ENCODE data around the gene RBM42.

Gene RBM42

DNA sequence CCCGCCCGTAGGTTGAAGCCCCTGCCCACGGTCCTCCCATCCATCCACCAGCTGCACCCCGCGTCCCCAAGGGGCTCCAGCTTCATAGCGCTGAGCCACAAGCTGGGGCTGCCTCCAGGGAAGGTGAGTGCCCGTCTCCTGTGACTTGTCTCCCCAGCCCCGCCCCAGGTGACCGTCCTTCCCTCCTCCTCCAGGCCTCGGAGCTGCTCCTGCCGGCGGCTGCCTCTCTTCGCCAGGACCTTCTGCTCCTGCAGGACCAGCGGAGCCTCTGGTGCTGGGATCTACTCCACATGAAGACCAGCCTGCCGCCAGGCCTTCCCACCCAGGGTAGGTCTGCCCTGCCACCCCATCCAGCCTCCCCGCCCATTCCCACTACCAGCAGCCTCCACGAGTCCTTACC is 8.8 kb upstream of the RBM42 start:
- DNase-seq (ENCODE audit: low read depth in 2 of 2) = no peak

DNA sequence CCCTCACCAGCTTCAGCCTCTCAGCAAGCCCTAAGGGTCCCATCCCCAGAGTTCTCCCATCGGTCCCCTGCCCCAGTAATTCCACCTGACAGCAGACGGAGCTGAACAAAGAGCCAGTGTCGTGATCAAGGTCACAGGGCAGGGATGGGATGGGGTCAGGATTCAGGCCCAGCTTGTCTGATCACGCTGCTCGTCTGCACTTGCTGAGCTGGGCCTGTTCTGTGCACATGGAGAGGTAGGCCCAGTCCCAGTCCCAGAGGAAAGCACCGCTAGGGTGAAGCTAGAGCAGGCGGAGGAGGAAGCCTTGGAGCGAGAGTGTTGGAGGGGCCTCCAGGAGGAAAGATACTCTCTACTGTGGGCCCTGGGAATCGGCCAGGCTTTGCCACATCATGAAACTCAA is 7.1 kb upstream of the RBM42 start:
- DNase-seq (ENCODE audit: low read depth in 2 of 2) = no peak

DNA sequence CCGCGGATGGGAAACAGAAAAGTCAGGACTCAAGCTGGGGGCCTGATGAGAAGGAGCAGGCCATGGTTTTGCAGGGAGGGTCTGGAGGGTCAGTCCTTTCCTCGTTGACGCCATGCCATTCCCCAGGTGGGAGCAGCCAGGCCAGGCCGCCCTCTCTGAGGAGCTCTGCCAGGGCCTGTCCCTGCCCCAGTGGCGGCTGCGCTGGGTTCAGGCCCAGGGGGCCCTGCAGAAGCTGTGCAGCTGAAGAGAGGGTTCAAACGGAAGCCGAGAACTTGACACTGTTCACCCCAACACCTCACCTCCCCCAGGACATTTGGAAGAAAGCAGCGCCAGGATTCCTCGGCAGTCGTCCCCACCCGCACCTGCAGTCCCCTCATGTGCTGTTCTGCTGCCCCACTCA is 6.1 kb upstream of the RBM42 start:
- DNase-seq (ENCODE audit: low read depth in 2 of 2) = no peak

DNA sequence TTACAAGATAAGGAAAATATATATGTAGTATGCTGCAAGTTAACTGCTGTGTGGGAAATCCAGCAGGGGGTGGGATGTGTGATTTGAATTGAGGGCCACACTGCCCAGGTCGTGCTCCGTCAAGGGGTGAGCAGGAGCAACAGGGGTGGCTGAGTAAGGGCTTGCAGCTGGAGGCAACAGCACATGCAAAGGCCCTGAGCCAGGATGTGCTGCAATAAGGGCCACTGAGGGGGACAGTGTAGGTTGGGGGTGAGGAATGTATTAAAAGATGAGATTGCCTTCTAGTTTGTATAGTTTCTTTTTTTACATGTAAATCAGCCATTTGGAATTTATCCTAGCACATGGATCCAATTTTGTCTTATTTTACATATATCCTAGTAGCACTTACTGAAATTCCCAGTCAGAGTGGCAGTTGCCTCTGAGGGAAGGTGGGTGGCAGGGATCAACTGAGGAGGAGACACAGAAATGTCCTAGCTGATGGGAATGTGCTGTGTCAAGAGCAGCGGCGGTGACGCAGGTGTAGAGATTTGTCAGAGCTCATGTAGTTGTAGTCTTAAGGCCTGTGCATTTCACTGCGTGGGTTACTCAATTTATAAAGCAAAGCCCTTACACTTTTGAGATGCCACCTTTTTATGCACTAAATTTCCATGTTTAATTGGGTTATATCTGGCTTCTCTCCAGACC is 5.4 kb upstream of the RBM42 start:
- DNase-seq (ENCODE audit: low read depth in 2 of 2) = no peak

- no peak for DNase-seq (ENCODE audit: low read depth in 2 of 2)
These were observed 622 bp upstream of the RBM42 start for GRCh38 chr19:35628264-35628564.

- DNase-seq (ENCODE audit: low read depth in 2 of 2) = no peak
These were observed 447 bp downstream of the RBM42 start for GRCh38 chr19:35629332-35629633.

GRCh38 chr19:35633727-35634440 is 5.0 kb downstream of the RBM42 start:
- no peak for DNase-seq (ENCODE audit: low read depth in 2 of 2)

DNA sequence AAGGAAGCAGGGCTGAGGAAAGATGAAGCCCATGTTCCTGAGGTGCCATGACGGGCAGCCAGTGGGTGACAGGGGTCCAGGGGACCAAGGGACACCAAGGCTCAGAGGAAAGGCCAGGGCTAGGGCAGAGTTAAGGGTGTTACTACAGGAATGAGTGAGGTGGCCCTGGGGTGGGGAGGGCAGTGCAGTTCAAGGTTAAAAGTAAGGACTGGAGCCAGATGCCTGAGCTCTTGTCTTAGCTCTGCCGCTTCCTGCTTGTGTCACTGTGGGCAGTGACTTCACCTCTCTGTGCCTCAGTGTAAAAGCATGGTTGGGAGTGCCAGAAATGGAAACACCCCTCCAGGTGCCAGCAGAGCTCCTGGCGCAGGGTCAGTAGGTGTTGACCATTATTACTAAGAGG is 7.8 kb downstream of the RBM42 start:
- no peak for DNase-seq (ENCODE audit: low read depth in 2 of 2)

DNA sequence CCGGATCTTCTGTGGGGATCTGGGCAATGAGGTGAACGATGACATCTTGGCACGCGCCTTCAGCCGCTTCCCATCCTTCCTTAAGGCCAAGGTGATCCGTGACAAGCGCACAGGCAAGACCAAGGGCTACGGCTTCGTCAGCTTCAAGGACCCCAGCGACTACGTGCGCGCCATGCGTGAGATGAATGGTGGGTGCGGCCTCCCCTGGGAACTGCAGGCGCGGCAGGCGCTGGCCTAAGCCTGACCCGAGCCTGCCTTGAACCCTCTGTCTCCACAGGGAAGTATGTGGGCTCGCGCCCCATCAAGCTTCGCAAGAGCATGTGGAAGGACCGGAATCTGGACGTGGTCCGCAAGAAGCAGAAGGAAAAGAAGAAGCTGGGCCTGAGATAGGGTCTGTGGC is 8.3 kb downstream of the RBM42 start:
- DNase-seq (ENCODE audit: low read depth in 2 of 2) = no peak

- DNase-seq (ENCODE audit: low read depth in 2 of 2) = no peak
These were observed 10.4 kb downstream of the RBM42 start for GRCh38 chr19:35639321-35639639.

DNA sequence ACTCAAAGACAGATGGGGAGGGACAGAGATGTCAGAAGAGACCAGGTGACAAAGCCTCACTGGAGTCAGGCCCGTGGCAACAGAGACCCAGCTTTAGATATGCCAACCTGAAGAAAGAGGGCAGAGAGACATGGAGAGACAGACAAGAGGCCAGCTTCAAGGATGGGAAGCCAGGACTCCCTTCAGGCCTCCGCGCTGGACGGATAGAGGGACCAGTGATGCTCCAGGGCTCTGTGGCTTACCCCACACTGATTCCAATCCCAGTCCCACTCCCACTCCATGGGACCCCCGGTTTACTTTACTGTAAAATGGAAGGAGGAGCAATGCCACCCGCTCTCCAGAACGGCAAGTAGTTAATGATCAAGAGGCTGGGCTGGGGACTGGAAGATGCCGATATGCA is 11.0 kb downstream of the RBM42 start:
- no peak for DNase-seq (ENCODE audit: low read depth in 2 of 2)

DNA sequence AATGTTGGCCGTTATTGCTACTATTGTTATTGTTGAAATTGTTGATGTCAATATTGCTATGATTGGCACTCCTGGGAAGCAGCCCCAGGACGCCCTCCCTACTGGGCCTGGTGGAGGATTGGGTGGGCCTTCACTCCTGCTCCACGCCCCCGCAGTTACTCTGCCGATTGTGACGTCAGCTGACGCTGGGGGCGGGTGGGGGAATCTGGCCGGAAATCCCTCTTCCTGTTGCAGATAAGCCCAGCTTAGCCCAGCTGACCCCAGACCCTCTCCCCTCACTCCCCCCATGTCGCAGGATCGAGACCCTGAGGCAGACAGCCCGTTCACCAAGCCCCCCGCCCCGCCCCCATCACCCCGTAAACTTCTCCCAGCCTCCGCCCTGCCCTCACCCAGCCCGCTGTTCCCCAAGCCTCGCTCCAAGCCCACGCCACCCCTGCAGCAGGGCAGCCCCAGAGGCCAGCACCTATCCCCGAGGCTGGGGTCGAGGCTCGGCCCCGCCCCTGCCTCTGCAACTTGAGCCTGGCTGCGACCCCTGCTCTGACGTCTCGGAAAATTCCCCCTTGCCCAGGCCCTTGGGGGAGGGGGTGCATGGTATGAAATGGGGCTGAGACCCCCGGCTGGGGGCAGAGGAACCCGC is 12.8 kb downstream of the RBM42 start, which contains the start of gene ETV2:
Gene ETV2 (plus strand): TSS at position 231 of the 637 bp plus-strand sequence. CDS start 716 bp downstream, outside the sequence.
- DNase-seq (ENCODE audit: low read depth in 2 of 2) = peak in 1 of 2 donors; percentile 23

DNA sequence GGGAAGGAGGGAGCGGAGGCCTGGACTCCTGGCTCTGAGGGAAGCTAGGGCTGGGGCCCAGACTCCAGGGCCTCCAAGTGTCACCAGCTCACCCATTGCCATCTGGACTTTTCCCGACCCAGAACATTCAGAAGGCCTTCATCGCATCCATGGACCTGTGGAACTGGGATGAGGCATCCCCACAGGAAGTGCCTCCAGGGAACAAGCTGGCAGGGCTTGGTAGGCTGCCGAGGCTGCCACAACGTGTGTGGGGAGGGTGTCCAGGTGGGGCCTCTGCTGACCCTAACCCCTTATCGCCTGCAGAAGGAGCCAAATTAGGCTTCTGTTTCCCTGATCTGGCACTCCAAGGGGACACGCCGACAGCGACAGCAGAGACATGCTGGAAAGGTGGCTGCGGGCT is 13.5 kb downstream of the RBM42 start:
- no peak for DNase-seq (ENCODE audit: low read depth in 2 of 2)

- no peak for DNase-seq (ENCODE audit: low read depth in 2 of 2)
These were observed 14.0 kb downstream of the RBM42 start for GRCh38 chr19:35642798-35643254.

DNA sequence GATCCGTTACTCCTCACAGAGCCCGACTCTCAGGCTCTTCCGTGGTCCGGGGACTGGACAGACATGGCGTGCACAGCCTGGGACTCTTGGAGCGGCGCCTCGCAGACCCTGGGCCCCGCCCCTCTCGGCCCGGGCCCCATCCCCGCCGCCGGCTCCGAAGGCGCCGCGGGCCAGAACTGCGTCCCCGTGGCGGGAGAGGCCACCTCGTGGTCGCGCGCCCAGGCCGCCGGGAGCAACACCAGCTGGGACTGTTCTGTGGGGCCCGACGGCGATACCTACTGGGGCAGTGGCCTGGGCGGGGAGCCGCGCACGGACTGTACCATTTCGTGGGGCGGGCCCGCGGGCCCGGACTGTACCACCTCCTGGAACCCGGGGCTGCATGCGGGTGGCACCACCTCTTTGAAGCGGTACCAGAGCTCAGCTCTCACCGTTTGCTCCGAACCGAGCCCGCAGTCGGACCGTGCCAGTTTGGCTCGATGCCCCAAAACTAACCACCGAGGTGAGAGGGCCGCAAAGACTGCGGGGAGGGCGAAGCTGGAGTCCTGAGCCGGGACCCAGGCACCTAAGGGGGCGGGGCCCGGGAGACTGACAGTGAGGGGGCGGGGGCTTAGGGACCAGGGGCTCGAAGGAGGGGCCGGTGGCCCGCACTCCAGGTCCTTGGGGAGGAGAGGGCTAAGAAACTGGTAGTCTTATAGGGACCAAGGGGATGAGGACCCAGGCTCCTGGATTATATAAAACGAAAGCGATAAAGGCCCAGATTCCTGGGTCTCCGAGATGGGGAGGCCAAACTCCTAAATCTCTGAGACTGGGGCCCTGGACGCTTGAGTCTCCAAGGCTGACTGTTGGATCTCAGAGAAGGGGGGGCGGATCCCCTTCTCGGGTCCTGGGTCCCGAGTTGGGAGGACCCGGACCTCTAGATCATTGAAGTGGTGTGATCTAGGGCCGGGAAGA is 14.7 kb downstream of the RBM42 start:
- peak; percentile 74 to 76 for DNase-seq (ENCODE audit: low read depth in 2 of 2)

DNA sequence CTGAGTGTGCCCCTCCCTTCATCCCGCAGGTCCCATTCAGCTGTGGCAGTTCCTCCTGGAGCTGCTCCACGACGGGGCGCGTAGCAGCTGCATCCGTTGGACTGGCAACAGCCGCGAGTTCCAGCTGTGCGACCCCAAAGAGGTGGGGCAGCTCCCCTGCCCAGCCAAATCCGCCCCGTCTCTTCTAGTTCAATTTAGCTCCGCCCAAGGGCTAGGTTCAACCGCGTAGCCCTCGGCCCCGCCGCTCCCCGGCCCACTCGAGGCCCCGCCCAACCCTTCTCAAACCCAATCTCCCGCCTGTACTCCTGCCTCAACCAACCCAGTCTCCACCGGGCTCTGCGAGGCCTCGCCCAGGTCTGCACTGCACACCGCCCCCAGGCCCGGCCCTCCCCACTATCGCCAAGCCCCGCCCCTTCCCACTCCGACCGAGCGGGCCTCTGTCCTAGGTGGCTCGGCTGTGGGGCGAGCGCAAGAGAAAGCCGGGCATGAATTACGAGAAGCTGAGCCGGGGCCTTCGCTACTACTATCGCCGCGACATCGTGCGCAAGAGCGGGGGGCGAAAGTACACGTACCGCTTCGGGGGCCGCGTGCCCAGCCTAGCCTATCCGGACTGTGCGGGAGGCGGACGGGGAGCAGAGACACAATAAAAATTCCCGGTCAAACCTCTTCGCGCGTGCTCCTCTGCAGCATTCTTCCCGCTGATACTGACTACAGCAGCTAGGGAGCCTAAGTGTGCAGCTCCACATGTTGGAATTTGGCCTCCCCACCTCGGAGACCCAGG is 15.6 kb downstream of the RBM42 start:
- peak; percentile 96 to 98 for DNase-seq (ENCODE audit: low read depth in 2 of 2)

DNA sequence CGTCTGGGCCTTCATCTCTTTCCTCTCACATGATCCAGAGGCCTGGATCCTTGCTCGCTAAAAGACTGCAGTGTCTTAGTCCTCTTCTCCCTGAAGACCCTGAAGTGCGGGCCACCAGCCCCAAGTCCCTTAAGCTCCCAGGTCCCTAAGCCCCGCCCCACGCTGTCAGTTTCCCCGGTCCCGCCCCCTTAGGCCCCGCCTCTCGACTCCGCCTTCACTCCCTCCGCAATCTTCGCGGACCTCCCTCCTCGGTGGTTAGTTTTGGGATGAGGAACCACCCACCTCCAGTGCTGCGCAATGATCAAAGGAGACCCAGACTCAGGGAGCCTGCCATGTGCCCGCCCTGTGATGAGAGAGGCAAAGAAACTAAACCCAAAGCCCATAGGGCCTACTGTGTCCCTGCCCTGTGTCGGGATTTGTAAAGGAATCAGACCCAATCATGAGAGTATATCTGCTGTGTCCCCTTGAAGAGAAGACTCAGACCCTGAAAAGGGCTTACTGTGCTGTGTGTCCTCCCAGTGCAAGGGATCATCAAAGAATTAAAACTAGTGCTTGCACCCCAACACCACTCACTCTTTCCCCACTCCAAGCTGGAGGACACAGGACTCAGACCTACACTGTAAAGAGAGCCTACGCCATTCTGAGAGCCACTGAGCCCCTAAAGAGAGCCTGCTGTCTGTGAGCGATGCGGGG is 16.3 kb downstream of the RBM42 start:
- peak; percentile 83 to 87 for DNase-seq (ENCODE audit: low read depth in 2 of 2)

GRCh38 chr19:35645680-35646511 is 17.1 kb downstream of the RBM42 start:
- DNase-seq (ENCODE audit: low read depth in 2 of 2) = no peak

GRCh38 chr19:35648017-35648961 is 19.5 kb downstream of the RBM42 start, which contains the start of gene COX6B1:
Gene COX6B1, plus strand, starts transcription at chr19:35648323. Its CDS starts 2,921 bp downstream, at chr19:35651244.
- DNase-seq (ENCODE audit: low read depth in 2 of 2) = peak; percentile 80 to 93

Measured in stimulated activated CD4-positive, alpha-beta T cell treated with anti-CD3 and anti-CD28 coated beads, Interleukin-4, amount 100 ng/mL, for 48 hours (primary cell).